Measurements from ENCODE around the gene CXCR2.

The CXCR2 gene

GRCh38 chr2:218186355-218186766 is 60.5 kb downstream of the CXCR2 start:
- peak; percentile 67 for DNase-seq (ENCODE audit: low spot score)

All from pons (tissue), 1 donor.